Hepatocyte (in vitro differentiated cells): ENCODE results near the gene UBXN11.

Experiments used
- EZH2 ChIP-seq: fragments of 200-600 bp; sonication (generic); IDR thresholded peaks from 2 replicates; pipeline ENCODE4 v1.6.1; 2016; ENCODE audit warnings: antibody characterized with exemption, mild to moderate bottlenecking, borderline replicate concordance
- EZH2phosphoT487 ChIP-seq: fragments of 200-600 bp; sonication (generic); IDR thresholded peaks from one replicate; pipeline ENCODE4 v1.6.1; 2018; ENCODE audit warnings: antibody characterized with exemption, mild to moderate bottlenecking, low read depth, moderate library complexity; ENCODE audit not compliant: unreplicated experiment, severe bottlenecking
- TF ChIP-seq, protein P1 (sequence below): fragments of 200-600 bp; sonication (generic); IDR thresholded peaks from 2 replicates; pipeline ENCODE4 v1.5.1; 2016; ENCODE audit warnings: antibody characterized with exemption, mild to moderate bottlenecking; ENCODE audit not compliant: poor library complexity

DNA sequence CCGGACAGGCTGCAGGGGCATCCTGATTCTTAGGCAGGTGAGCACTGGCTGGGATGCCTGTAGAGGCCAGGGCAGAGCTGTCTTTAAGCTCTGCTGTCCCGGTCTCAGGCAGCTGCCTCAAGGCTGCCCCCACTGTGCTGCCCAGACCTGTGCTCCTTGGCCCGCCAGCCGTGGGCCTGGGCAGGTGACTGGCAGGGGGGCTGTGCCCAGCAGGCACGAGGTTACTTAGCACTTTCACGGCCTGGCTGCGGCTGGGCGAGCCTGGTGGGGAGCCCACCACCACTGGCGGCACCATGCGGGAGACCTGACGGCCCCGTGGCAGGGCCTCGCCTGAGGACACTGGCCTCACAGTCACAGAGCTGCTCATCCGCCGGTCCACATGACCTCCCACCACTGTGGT, 39.3 kb upstream of the UBXN11 start:
- TF ChIP-seq, protein P1, sequence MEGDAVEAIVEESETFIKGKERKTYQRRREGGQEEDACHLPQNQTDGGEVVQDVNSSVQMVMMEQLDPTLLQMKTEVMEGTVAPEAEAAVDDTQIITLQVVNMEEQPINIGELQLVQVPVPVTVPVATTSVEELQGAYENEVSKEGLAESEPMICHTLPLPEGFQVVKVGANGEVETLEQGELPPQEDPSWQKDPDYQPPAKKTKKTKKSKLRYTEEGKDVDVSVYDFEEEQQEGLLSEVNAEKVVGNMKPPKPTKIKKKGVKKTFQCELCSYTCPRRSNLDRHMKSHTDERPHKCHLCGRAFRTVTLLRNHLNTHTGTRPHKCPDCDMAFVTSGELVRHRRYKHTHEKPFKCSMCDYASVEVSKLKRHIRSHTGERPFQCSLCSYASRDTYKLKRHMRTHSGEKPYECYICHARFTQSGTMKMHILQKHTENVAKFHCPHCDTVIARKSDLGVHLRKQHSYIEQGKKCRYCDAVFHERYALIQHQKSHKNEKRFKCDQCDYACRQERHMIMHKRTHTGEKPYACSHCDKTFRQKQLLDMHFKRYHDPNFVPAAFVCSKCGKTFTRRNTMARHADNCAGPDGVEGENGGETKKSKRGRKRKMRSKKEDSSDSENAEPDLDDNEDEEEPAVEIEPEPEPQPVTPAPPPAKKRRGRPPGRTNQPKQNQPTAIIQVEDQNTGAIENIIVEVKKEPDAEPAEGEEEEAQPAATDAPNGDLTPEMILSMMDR: no peak
- TF ChIP-seq EZH2: no peak
- TF ChIP-seq EZH2phosphoT487: no peak
